ENCODE measurements around the gene IGF1R.

IGF1R gene

DNA sequence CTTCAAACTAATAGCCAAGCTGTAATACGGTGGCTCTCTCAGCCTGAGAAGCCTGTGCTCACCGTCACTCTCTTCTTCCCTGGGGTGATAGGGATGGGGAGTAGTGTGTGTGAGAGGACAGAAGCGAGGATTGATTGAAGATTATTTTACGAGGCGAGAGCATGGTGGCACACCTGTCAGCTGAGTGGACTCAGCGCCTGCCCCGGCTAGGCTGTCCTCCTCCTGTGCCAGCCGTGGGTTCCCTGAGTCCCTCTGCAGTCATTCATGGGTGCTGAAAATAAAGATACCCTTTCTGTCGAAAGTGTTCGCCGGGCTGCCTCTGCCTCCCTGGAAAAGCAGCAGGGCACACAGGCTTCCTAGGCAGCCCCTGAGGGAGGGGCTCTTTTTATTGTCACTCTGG lies 235.1 kb downstream of the IGF1R start:
- TF ChIP-seq, protein P1, sequence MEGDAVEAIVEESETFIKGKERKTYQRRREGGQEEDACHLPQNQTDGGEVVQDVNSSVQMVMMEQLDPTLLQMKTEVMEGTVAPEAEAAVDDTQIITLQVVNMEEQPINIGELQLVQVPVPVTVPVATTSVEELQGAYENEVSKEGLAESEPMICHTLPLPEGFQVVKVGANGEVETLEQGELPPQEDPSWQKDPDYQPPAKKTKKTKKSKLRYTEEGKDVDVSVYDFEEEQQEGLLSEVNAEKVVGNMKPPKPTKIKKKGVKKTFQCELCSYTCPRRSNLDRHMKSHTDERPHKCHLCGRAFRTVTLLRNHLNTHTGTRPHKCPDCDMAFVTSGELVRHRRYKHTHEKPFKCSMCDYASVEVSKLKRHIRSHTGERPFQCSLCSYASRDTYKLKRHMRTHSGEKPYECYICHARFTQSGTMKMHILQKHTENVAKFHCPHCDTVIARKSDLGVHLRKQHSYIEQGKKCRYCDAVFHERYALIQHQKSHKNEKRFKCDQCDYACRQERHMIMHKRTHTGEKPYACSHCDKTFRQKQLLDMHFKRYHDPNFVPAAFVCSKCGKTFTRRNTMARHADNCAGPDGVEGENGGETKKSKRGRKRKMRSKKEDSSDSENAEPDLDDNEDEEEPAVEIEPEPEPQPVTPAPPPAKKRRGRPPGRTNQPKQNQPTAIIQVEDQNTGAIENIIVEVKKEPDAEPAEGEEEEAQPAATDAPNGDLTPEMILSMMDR (IDR thresholded peaks at IDR 0.05; ENCODE audit: low read depth, low read length) = no peak
- no peak for DNase-seq (ENCODE audit: low read depth in 2 of 2)
- no peak overlapping the region for H3K4me3 ChIP-seq (replicated peaks in 1 of 2; ENCODE audit: low read depth in 2 of 2, low read length in 2 of 2)

DNA sequence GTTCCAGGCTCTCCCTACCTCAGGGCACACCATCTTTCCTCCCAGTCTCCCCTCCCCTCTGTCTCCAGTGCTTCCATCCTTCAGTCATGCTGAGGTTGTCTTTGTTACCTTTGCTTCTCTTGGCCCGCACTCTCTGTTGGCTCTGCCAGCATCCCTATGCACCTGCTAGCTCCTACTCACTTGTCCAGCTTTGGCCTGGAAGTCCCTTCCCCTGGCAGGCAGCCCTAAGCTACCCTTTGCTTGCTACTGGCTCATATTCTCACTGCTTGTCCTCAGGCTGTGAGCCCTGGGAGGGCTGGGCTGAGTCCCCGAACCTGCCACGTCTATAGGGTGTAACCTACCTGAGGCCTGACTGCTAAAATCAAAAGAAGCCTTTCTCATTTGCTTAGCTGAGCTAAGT lies 236.6 kb downstream of the IGF1R start:
- no peak overlapping the region for H3K4me3 ChIP-seq (replicated peaks in 1 of 2; ENCODE audit: low read depth in 2 of 2, low read length in 2 of 2)
- no peak for DNase-seq (ENCODE audit: low read depth in 2 of 2)
- TF ChIP-seq, protein P1 (IDR thresholded peaks at IDR 0.05; ENCODE audit: low read depth, low read length) = no peak

DNA sequence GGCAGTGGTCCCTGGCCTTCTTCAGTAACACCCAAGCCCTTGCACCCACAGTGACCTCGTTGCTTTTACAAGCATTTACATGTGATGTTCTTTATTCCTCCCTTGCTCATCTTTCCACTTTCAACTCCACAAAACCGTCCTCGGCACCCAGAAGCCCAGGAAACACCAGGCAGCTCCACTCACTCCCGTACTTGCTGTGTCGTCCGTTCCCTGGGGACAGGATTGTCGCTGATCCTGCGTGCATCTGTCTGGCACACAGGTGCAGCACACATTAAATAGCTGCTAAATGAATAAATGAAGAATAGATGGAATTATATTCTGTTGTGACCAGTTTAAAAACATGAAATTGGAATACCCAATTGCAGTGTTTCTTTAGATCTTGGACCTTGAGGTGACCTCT lies 239.6 kb downstream of the IGF1R start:
- no peak overlapping the region for H3K4me3 ChIP-seq (replicated peaks in 1 of 2; ENCODE audit: low read depth in 2 of 2, low read length in 2 of 2)
- DNase-seq (ENCODE audit: low read depth in 2 of 2) = no peak
- TF ChIP-seq, protein P1 (IDR thresholded peaks at IDR 0.05; ENCODE audit: low read depth, low read length) = no peak

DNA sequence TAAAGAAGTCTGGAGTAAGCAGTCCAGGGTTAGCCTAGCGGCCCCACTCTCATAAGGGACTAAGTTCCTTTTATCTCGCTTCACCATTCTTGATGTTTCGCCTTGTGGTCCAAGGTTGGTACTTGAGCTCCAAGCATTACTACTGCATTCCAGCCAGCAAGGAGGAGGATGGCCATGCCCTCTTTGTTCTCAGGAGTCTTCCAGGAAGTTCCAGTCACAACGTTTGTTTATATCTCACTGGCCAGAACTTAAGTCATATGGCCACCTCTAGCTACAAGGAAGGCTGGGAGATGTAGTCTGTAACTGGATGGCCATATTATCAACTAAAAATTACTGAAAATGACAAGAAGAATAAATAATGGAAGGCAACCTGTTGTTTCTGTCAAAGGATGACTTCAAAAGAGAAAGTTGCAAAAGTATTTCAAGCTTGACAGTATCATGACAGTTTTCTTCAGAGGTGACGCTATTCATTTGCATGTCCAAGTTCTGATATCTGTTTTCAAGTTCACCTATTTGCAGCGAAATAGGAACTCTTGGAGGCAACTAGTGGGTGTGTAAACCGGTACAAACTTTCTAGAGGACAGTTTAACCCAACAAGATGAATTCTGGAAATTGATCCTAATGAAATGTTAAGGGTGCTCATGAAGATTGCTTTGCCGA lies 240.6 kb downstream of the IGF1R start:
- peak; percentile 68 to 75 for DNase-seq (ENCODE audit: low read depth in 2 of 2)
- TF ChIP-seq, protein P1 (IDR thresholded peaks at IDR 0.05; ENCODE audit: low read depth, low read length) = no peak
- no peak overlapping the region for H3K4me3 ChIP-seq (replicated peaks in 1 of 2; ENCODE audit: low read depth in 2 of 2, low read length in 2 of 2)

DNA sequence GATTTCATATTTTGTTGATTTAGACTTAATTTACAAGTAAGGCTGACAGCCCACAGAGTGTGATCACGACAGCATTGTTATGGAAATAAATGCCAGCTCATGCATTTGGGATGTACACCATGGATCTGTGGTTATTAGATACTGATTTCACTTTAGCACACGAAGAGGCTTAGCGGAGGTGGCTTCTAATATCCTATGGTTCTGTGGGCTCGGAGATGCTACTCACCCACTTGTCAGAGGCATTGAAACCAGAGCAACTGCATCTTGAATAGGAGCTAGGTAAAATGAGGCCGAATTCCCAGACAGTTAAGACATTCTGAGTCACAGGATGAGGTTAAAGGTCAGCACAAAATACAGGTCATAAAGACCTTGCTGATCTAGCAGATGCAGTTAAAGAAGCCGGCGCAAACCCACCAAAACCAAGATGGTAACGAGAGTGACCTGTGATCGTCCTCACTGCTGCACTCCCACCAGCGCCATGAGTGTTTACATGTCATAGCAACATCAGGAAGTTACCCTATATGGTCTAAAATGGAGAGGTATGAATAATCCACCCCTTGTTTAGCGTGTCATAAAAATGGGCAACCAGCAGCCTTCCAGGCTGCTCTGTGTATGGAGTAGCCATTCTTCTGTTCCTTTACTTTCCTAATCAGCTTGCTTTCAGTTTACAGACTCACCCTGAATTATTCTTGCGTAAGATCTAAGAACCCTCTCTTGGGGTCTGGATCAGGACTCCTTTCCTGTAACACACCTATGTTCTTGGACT lies 241.8 kb downstream of the IGF1R start:
- H3K4me3 ChIP-seq (replicated peaks in 1 of 2; ENCODE audit: low read depth in 2 of 2, low read length in 2 of 2) = peak overlapping the region in 1 of 2 donors; percentile 12
- TF ChIP-seq, protein P1 (IDR thresholded peaks at IDR 0.05; ENCODE audit: low read depth, low read length) = no peak
- peak; percentile 64 to 95 for DNase-seq (ENCODE audit: low read depth in 2 of 2)

DNA sequence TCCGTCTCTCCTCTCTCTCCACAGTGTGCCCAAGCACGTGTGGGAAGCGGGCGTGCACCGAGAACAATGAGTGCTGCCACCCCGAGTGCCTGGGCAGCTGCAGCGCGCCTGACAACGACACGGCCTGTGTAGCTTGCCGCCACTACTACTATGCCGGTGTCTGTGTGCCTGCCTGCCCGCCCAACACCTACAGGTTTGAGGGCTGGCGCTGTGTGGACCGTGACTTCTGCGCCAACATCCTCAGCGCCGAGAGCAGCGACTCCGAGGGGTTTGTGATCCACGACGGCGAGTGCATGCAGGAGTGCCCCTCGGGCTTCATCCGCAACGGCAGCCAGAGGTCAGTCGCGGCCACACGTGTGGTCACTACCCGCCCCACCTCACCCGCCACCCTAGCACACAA lies 243.0 kb downstream of the IGF1R start:
- H3K4me3 ChIP-seq (replicated peaks in 1 of 2; ENCODE audit: low read depth in 2 of 2, low read length in 2 of 2) = no peak overlapping the region
- DNase-seq (ENCODE audit: low read depth in 2 of 2) = no peak
- TF ChIP-seq, protein P1 (IDR thresholded peaks at IDR 0.05; ENCODE audit: low read depth, low read length) = no peak
